ENCODE measurements around the gene AKAP7. TPM values are rescaled to one million over a fixed set of nuclear protein-coding genes. Genes with fewer than 3 reads are reported as not detected.
"Not testable (repeated sequence)": the region's sequence is repeated elsewhere in the genome, so short reads cannot be mapped to it uniquely, and the experiment has no call there.

AKAP7 gene
- 10 to 100 TPM; 10.1 to 13.2 TPM for total RNA-seq
- long read RNA-seq, partial matches to known transcripts = 1 of 8 reads
- long read RNA-seq, other reads (novel, unspliced or antisense) = 5 of 8 reads

- DNase-seq = peak; percentile 83
- ATAC-seq = peak; percentile 95 to 96
- intact Hi-C loops (cut with DNase I) = no loop called here
Measured at GRCh38 chr6:131135244-131136020, at the start of gene AKAP7. TSS of gene AKAP7 (plus strand) at chr6:131135467. CDS start at chr6:131135764, 297 bp downstream.

DNA sequence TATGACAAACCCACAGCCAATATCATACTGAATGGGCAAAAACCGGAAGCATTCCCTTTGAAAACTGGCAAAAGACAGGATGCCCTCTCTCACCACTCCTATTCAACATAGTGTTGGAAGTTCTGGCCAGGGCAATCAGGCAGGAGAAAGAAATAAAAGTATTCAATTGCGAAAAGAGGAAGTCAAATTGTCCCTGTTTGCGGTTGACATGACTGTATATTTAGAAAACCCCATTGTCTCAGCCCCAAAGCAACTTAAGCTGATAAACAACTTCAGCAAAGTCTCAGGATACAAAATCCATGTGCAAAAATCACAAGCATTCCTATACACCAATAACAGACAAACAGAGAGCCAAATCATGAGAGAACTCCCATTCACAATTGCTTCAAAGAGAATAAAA is 44.9 kb upstream of the AKAP7 start:
- DNase-seq; intact Hi-C loops (cut with DNase I); ATAC-seq: not testable (repeated sequence)

DNA sequence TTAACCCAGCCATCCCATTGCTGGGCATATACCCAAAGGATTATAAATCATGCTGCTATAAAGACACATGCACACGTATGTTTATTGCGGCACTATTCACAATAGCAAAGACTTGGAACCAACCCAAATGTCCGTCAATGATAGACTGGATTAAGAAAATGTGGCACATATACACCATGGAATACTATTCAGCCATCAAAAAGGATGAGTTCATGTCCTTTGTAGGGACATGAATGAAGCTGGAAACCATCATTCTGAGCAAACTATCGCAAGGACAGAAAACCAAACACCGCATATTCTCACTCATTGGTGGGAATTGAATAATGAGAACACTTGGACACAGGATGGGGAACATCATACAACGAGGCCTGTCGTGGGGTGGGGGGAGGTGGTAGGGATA is 43.3 kb upstream of the AKAP7 start:
- intact Hi-C loops (cut with DNase I); ATAC-seq; DNase-seq: not testable (repeated sequence)

GRCh38 chr6:131093334-131093733 is 41.9 kb upstream of the AKAP7 start:
- intact Hi-C loops (cut with DNase I) = no loop called here
- ATAC-seq (no peak), DNase-seq (no peak)

DNA sequence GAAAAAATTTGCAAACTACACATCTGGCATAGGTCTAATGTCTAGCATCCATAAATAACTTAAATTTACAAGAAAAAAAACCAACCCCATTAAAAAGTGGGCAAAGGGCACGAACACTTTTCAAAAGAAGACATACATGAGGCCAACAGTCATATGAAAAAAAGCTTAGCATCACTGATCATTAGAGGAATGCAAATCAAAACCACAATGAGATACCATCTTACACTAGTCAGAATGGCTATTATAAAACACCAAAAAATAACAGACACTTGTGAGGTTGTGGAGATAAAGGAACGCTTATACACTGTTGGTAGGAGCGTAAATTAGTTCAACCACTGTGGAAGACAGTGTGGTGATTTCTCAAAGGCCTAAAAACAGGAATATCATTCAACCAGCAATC is 38.5 kb upstream of the AKAP7 start:
- intact Hi-C loops (cut with DNase I) = no loop called here
- DNase-seq = no peak

DNA sequence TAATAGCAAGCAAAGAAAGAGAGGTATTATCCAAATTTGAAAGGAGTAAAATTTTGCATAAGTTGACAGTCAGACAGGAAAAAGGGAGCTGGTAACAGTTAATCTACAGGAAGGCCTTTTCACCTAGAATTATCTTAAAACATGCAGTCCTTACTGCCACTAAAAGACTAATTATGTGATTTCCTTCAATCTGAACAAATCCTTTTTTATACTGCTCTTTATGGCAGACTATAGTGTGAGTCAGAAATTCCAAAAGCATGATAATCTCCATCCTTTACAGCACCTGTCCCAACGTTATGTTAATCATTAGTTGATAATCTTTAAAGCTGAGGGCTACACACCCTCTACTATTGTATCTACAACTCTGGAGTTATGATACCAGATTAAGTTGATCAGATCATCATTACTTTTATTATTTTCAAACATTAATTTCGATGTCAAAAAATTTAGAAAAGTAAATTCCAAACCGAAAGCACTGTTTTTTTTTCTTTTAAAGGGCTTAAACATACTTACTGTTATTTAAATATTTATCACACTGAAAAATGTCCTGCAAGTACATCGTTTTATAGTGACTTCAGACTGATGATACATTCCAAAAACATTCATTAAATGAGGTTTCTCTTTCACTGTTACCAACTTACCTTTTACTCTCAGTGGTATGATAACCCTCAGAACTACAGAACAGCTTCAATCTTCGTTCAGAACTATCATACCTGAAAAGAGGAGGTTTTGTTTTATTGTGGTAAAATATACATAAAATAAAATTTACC is 33.2 kb upstream of the AKAP7 start:
- intact Hi-C loops (cut with DNase I) = no loop called here
- DNase-seq = no peak
- ATAC-seq = no peak

More for the DNA sequence above, 38.5 kb upstream of the AKAP7 start:
- no peak for ATAC-seq

- intact Hi-C loops (cut with DNase I) = no loop called here
- DNase-seq = no peak
- ATAC-seq = no peak
Measured at GRCh38 chr6:131103296-131103695, 32.0 kb upstream of the AKAP7 start.

DNA sequence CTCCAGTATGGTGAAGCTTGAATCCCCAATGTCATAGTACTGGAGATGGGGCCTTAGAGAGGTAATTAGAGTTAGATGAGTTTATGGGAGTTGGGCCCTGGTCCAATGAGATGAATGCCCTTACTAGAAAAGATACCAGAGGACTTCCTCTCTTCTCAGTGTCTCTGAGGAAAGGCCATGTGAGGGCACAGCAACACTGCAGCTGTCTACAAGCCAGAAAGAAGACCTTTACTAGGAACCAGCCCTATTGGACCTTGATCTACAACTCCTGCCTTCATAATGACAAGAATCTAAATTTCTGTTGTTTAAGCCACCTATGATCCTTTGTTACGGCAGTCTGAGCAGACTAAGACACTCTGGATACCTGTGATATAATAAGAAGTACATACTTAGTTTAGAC is 31.4 kb upstream of the AKAP7 start:
- DNase-seq (no peak), ATAC-seq (no peak)
- intact Hi-C loops (cut with DNase I) = no loop called here

DNA sequence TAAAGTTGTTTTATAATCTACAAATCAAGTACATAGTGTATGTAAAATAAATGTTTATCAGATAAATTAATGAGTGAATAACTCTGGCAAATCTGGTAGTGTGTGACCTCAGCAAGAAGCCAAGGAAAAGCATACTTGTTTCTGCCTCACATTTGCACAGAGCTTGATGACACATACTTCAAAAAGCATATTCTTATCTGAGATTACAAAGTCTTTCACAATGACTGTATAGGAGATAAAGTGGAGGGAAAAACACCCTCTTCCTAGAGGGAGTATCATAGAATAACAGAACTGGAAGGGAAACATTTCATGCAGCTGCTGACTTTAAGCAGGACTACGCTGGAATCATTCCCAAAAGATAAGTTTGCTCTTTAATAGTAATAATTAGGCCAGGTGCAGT is 28.1 kb upstream of the AKAP7 start:
- ATAC-seq = peak in 1 of 2 donors; percentile 95
- intact Hi-C loops (cut with DNase I) = no loop called here
- no peak for DNase-seq

DNA sequence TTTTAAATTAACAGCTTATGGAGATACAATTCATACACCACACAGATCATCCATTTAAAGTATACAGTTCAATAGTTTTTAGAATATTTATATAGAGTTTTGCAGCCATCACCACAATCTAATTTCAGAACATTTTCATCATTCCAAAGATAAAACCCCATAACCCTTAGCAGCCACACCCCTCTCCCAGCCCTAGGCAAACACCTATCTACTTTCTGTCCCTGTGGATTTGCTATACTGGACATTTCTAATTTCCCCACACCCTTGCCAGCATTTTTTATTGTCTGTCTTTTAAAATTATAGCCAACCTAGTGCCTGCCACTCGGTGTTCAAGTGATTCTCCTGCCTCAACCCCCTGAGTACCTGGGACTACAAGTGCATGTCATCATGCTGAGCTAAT is 23.0 kb upstream of the AKAP7 start:
- ATAC-seq = no peak
- intact Hi-C loops (cut with DNase I) = no loop called here
- no peak for DNase-seq

DNA sequence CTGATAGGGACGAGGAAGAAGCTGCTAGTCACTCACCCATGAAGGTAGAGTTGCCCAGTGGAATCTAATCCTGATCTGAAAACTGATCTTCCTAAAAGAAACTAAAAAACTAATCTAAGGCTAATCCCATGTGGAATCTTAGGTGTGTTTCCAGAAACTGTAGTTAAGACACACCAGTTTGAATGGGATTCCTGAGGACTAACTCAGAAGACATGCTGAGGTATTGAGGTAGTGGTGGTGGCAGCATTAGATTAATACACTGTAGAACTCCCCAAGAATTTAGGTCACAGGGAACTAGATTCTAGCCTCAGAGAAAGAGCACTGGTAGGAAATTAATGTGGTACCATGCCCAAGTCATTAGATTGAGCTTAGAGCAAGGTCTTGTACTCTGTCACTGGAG is 19.6 kb upstream of the AKAP7 start:
- intact Hi-C loops (cut with DNase I) = loop anchor here (2.0 to 5.0 kb wide), 2 partner anchors 228 to 229 kb away; no protein-coding TSS in a partner anchor
- no peak for ATAC-seq
- no peak for DNase-seq

DNA sequence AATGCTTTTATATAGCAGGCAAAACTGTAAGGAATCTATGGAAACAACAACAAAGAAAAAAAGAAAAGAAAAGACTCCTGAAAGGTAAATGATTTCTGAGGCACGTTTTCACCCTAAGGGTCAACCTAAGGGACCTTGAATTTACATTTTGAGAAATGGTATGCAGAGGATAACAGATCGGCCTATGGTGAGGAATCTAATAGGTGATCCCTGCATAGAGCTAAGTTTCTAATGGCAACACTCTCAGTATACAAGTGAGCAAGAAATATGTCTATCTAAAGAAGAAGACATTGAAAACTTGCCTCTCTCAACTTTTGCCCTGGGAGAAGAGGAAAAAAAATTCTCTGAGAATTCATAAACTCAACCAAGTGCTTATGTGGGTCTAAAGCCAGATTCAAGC is 18.9 kb upstream of the AKAP7 start:
- DNase-seq = no peak
- ATAC-seq = no peak
- intact Hi-C loops (cut with DNase I) = loop anchor here (2.0 to 5.0 kb wide), 2 partner anchors 229 to 230 kb away; no protein-coding TSS in a partner anchor

GRCh38 chr6:131116755-131117360 is 18.4 kb upstream of the AKAP7 start:
- DNase-seq (no peak), ATAC-seq (no peak)
- intact Hi-C loops (cut with DNase I) = loop anchor here (2.0 to 5.0 kb wide), 2 partner anchors 230 kb away; no protein-coding TSS in a partner anchor

DNA sequence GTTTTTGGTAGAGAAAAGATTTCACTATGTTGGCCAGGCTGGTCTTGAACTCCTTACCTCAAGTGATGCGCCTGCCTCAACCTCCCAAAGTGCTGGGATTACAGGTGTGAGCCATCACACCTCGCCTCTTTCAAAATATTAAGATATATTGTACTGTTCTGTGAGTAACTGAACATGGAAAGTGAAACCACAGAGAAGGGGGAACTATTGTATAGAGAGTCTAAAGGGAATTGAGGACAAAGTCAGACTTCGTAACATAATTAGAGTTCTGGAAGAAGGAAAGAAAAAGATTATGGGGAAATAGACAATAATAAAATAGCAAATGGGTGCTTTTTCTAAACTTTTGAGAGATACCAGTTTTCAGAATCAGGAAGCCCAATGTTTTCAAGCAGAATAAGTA is 17.4 kb upstream of the AKAP7 start:
- DNase-seq = no peak
- no peak for ATAC-seq
- intact Hi-C loops (cut with DNase I) = loop anchor here (2.0 to 5.0 kb wide), 2 partner anchors 231 kb away; no protein-coding TSS in a partner anchor

- ATAC-seq (no peak), DNase-seq (no peak)
- intact Hi-C loops (cut with DNase I) = no loop called here
Measured at GRCh38 chr6:131122007-131122406, 13.3 kb upstream of the AKAP7 start.

DNA sequence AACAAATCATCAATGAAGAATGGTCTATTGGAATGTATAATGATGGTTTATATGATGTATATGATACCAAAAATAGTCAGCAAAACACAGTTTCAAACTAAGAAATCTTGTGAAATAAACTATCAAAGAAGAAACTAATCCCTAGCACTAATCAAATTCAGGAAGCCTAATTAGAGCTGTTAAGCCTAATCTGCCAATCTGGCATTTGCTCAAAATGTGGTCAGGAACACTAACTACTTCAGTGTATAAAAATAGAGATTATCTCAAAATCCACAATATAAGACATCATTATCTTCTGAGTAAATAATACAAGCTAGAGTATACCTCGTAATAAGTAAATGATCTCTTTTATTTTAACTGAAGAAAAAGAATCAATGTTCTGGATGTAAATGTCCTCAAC is 12.8 kb upstream of the AKAP7 start:
- ATAC-seq = no peak
- intact Hi-C loops (cut with DNase I) = no loop called here

DNA sequence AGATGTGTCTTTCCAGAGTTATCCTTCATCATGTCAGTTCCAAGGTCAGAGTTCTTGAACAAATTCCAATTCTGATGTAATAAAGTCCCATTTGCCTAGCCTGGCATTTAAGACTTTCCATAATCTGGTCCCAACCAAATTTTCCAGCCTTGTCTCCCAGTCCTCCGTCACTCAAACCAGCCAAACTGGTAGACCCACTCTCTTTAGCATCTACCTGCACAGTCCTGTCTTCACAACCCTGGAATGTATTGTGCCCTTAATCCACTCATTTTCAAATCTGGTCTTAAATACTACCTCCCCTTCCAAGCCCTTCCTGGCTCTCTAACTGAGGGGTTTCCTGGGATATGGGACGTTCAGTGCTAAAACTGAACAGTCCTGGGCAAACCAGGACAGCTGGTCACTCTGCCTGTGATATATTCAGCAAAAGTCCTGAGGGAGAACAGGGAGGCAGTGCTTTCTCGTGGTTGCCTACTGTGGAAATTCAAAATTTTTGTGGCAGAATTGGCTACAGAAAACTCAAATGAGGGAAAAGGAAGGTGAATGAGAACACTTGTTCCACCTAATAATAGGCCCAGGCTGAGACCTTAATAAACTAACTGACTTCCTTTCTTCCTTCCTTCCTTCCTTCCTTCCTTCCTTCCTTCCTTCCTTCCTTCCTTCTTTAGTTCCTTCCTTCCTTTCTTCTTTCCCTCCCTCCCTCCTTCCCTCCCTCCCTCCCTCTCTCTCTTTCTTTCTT is 10.8 kb upstream of the AKAP7 start:
- DNase-seq (no peak), ATAC-seq (no peak)
- intact Hi-C loops (cut with DNase I) = no loop called here

More for the DNA sequence above, 12.8 kb upstream of the AKAP7 start:
- DNase-seq = no peak

- DNase-seq (no peak), ATAC-seq (no peak)
- intact Hi-C loops (cut with DNase I) = no loop called here
Measured at GRCh38 chr6:131125431-131125830, 9.8 kb upstream of the AKAP7 start.

Measured in left cardiac atrium (tissue), 4 donors.